ENCODE data around the gene PKM. TPM values are rescaled to one million over a fixed set of nuclear protein-coding genes. Genes with fewer than 3 reads are reported as not detected.

Gene PKM
- total RNA-seq, 1 donor from 2014 or later = 849 TPM

- no peak for DNase-seq (ENCODE audit: extremely low read depth, low read depth, low spot score)
Measured at GRCh38 chr15:72202302-72202701, 28.7 kb downstream of the PKM start.

GRCh38 chr15:72201391-72201921, 29.5 kb downstream of the PKM start:
- no peak for DNase-seq (ENCODE audit: extremely low read depth, low read depth, low spot score)

- no peak for DNase-seq (ENCODE audit: extremely low read depth, low read depth, low spot score)
Measured at GRCh38 chr15:72200395-72201237, 30.4 kb downstream of the PKM start.

GRCh38 chr15:72199721-72200212, 31.2 kb downstream of the PKM start:
- DNase-seq (ENCODE audit: extremely low read depth, low read depth, low spot score) = peak; percentile 29

GRCh38 chr15:72199205-72199515, 31.8 kb downstream of the PKM start:
- no peak for DNase-seq (ENCODE audit: extremely low read depth, low read depth, low spot score)

- DNase-seq (ENCODE audit: extremely low read depth, low read depth, low spot score) = no peak
Measured at GRCh38 chr15:72198356-72199204, 32.4 kb downstream of the PKM start.

GRCh38 chr15:72197460-72198355, 33.3 kb downstream of the PKM start, which contains the start of gene GRAMD2A:
Gene GRAMD2A (minus strand): TSS chr15:72197787.
- DNase-seq (ENCODE audit: extremely low read depth, low read depth, low spot score) = no peak

- DNase-seq (ENCODE audit: extremely low read depth, low read depth, low spot score) = no peak
Measured at GRCh38 chr15:72197041-72197459, 33.9 kb downstream of the PKM start.

GRCh38 chr15:72196409-72197040, 34.5 kb downstream of the PKM start:
- DNase-seq (ENCODE audit: extremely low read depth, low read depth, low spot score) = no peak

- no peak for DNase-seq (ENCODE audit: extremely low read depth, low read depth, low spot score)
Measured at GRCh38 chr15:72195101-72195511, 35.9 kb downstream of the PKM start.

- no peak for DNase-seq (ENCODE audit: extremely low read depth, low read depth, low spot score)
Measured at GRCh38 chr15:72193836-72194396, 37.1 kb downstream of the PKM start.

GRCh38 chr15:72192416-72192815, 38.6 kb downstream of the PKM start:
- DNase-seq (ENCODE audit: extremely low read depth, low read depth, low spot score) = no peak

GRCh38 chr15:72189250-72189902, 41.6 kb downstream of the PKM start:
- DNase-seq (ENCODE audit: extremely low read depth, low read depth, low spot score) = no peak

GRCh38 chr15:72184165-72184811, 46.7 kb downstream of the PKM start:
- no peak for DNase-seq (ENCODE audit: extremely low read depth, low read depth, low spot score)

GRCh38 chr15:72183781-72184164, 47.2 kb downstream of the PKM start:
- no peak for DNase-seq (ENCODE audit: extremely low read depth, low read depth, low spot score)

GRCh38 chr15:72182673-72183072, 48.3 kb downstream of the PKM start:
- no peak for DNase-seq (ENCODE audit: extremely low read depth, low read depth, low spot score)

- DNase-seq (ENCODE audit: extremely low read depth, low read depth, low spot score) = no peak
Measured at GRCh38 chr15:72182244-72182643, 48.7 kb downstream of the PKM start.

GRCh38 chr15:72180761-72181324, 50.1 kb downstream of the PKM start:
- no peak for DNase-seq (ENCODE audit: extremely low read depth, low read depth, low spot score)
